ENCODE results near the gene ROR1. TPM values are rescaled to one million over a fixed set of nuclear protein-coding genes. Genes with fewer than 3 reads are reported as not detected.
A peak's percentile ranks its signal among the peaks of the same experiment; 100 is the strongest.

ROR1 gene
- 1 to 10 TPM; 7.4 to 9.4 (median 8.9) TPM for total RNA-seq (2021; fragmentation: NEBNext Ultra II Directional; extraction: Animal tissue kit (Norgen Biotek cat#: 25700))
- long read RNA-seq, full-length matches to known transcripts, result 1 of 7 reads
- long read RNA-seq, partial matches to known transcripts, result 2 of 7 reads
- long read RNA-seq, other reads (novel, unspliced or antisense), result 4 of 7 reads

DNA sequence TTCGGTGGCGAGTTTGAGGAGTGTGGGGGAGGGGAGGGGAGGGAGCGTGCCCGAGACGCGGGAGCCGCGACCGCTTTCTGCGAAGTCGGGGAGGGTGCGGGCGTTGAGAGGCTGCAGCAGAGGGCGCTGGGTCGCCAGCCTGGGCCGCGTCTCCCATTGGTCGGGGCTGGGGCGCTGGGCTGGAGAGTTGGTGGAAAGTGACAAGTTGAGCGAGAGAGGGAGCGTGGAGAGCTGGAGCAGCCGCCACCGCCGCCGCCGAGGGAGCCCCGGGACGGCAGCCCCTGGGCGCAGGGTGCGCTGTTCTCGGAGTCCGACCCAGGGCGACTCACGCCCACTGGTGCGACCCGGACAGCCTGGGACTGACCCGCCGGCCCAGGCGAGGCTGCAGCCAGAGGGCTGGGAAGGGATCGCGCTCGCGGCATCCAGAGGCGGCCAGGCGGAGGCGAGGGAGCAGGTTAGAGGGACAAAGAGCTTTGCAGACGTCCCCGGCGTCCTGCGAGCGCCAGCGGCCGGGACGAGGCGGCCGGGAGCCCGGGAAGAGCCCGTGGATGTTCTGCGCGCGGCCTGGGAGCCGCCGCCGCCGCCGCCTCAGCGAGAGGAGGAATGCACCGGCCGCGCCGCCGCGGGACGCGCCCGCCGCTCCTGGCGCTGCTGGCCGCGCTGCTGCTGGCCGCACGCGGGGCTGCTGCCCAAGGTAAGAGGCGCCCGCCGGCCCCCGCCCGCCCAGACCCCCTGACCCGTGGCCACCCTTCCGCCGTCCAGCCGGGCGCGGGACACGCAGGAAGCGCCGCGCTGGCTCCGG, at the start of gene ROR1:
Gene ROR1, plus strand, starts transcription at position 203 of the 802 bp plus-strand sequence.
- TF ChIP-seq, protein P1, sequence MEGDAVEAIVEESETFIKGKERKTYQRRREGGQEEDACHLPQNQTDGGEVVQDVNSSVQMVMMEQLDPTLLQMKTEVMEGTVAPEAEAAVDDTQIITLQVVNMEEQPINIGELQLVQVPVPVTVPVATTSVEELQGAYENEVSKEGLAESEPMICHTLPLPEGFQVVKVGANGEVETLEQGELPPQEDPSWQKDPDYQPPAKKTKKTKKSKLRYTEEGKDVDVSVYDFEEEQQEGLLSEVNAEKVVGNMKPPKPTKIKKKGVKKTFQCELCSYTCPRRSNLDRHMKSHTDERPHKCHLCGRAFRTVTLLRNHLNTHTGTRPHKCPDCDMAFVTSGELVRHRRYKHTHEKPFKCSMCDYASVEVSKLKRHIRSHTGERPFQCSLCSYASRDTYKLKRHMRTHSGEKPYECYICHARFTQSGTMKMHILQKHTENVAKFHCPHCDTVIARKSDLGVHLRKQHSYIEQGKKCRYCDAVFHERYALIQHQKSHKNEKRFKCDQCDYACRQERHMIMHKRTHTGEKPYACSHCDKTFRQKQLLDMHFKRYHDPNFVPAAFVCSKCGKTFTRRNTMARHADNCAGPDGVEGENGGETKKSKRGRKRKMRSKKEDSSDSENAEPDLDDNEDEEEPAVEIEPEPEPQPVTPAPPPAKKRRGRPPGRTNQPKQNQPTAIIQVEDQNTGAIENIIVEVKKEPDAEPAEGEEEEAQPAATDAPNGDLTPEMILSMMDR (IDR thresholded peaks at IDR 0.05), result peak; percentile 81
- Mint-ChIP-seq H3K4me1 (ENCODE audit: low read depth) (peaks cover 34% of the 10 kb centered on the region), H3K27ac (peak within 1 kb of the TSS; percentile 50; the same call in 1 of the 2 replicates), H3K27me3 (ENCODE audit: insufficient read depth) (peaks cover 6% of the 10 kb centered on the region), H3K9me3 (no peaks in the 10 kb centered on the region), H3K4me3 (peak within 1 kb of the TSS; percentile 96), H3K36me3 (ENCODE audit: low read depth) (no peaks in the 10 kb centered on the region)
- DNase-seq, result peak; percentile 84

DNA sequence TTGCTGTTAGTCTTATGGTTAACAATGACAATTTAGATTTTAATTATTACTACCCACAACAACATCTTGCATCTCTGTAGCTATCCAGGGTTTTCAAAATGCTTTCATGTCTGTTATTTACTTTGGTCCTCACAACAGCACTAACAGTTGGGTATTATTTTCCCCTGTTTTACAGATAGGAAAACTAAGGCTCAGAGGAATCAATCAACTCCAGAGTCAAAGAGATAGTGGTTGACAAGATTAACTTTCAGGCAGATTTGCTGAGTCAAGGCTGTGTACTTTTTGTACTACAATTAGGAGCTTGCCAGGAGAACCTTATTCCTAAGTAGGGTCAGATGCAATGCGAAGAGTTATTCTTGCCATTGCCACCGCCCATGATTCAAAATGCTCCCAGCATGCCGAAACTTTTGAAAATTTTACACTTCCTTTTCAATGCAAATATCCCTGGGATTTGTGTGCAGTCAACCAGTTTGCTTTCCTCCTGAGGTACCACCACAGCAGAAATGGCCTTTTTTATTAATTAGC, 49.4 kb upstream of the ROR1 start:
- TF ChIP-seq, protein P1 (IDR thresholded peaks at IDR 0.05), result no peak
- no peak overlapping the region for H3K4me3 Mint-ChIP-seq
- H3K9me3 Mint-ChIP-seq, result no peaks in the 10 kb centered on the region
- peaks cover 34% of the 10 kb centered on the region for H3K4me1 Mint-ChIP-seq (ENCODE audit: low read depth)
- no peak for DNase-seq
- H3K27ac Mint-ChIP-seq, result no peak overlapping the region
- peaks cover 5% of the 10 kb centered on the region for H3K36me3 Mint-ChIP-seq (ENCODE audit: low read depth)
- peaks cover 4% of the 10 kb centered on the region; the same call in 1 of the 2 replicates for H3K27me3 Mint-ChIP-seq (ENCODE audit: insufficient read depth)

DNA sequence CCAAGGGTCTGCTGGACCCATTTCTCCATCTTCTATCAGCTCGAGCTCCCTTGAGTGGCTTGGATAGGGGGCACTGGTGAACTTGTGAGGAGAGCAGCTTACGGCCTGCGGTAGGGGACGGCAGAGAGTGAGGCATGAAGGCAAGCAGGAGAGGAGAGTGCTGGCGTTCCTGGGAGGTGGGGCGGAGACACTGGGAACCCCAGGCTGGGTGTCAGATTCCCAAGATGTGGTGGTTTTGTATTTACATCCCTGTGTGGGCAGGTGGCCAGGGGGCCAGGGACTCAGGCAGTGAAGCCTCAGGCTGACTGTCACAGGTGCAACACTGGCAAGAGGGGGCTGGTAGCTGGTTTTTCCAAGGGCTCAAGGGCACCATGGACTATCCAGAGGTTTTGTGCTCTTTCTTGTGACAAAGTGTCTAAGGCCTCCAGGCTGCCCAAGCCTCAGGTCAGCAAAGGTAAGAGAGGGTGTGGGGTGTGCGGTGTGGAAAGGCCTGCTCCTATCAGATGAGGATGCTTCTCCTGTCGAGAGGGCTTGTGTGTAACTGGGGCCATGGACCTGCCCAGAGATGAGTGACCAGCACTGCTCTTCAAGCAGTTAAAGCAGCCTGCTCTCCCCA, 45.1 kb upstream of the ROR1 start:
- Mint-ChIP-seq H3K4me1 (ENCODE audit: low read depth) (peaks cover 38% of the 10 kb centered on the region), H3K27ac (no peak overlapping the region), H3K4me3 (no peak overlapping the region), H3K27me3 (ENCODE audit: insufficient read depth) (peaks cover 9% of the 10 kb centered on the region; the same call in 1 of the 2 replicates), H3K9me3 (no peaks in the 10 kb centered on the region), H3K36me3 (ENCODE audit: low read depth) (peaks cover 9% of the 10 kb centered on the region)
- TF ChIP-seq, protein P1 (IDR thresholded peaks at IDR 0.05), result no peak
- no peak for DNase-seq

DNA sequence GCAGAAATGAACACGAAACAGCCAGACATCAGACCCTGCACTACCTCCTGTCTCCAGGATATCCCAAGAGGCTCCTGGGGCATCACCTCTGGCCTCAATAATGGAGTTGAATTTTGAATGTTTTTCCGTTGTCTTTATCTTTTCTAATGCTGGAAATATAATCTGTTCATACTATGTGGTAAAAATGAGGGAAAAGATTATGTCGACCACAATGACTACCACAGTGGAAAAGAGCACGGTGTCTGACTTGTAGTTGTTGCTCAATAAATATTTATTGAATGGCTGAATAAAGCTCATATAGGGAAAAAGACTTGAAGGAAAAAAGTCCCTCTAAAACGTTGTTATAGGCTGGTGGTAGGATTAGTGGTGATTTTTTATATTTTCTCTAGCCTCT, 44.6 kb upstream of the ROR1 start:
- Mint-ChIP-seq H3K27ac (no peak overlapping the region), H3K36me3 (ENCODE audit: low read depth) (peaks cover 9% of the 10 kb centered on the region), H3K4me3 (no peak overlapping the region), H3K4me1 (ENCODE audit: low read depth) (peaks cover 33% of the 10 kb centered on the region), H3K27me3 (ENCODE audit: insufficient read depth) (peaks cover 9% of the 10 kb centered on the region; the same call in 1 of the 2 replicates), H3K9me3 (no peaks in the 10 kb centered on the region)
- TF ChIP-seq, protein P1 (IDR thresholded peaks at IDR 0.05), result no peak
- DNase-seq, result no peak

GRCh38 chr1:63730211-63730610, 43.6 kb upstream of the ROR1 start:
- Mint-ChIP-seq H3K4me3 (no peak overlapping the region), H3K27me3 (ENCODE audit: insufficient read depth) (peaks cover 9% of the 10 kb centered on the region; the same call in 1 of the 2 replicates), H3K27ac (peak overlapping the region; percentile 42; the same call in 1 of the 2 replicates), H3K9me3 (peaks cover under 1% of the 10 kb centered on the region; the same call in 1 of the 2 replicates), H3K4me1 (ENCODE audit: low read depth) (peaks cover 33% of the 10 kb centered on the region), H3K36me3 (ENCODE audit: low read depth) (peaks cover 9% of the 10 kb centered on the region)
- TF ChIP-seq, protein P1 (IDR thresholded peaks at IDR 0.05), result no peak
- peak; percentile 16 for DNase-seq
